H1 (cell line): ENCODE measurements around the gene DMRT1. TPM values are rescaled to one million over a fixed set of nuclear protein-coding genes. Genes with fewer than 3 reads are reported as not detected.

Experiments used
- CTCF ChIA-PET: fragments of 300-600 bp; sonication (Branson Sonifier 250); formaldehyde crosslinking; loops from one replicate; lab custom pipeline; 2021; ENCODE audit not compliant: partially characterized antibody; lab: Charles Lee
- POLR2A ChIA-PET: fragments of 300-600 bp; sonication (Branson Sonifier 250); formaldehyde crosslinking; loops from one replicate; lab custom pipeline; 2021; ENCODE audit warnings: inconsistent platforms; ENCODE audit not compliant: partially characterized antibody; lab: Charles Lee
- DNase-seq, 2 experiments: peaks; one replicate each; pipeline versions ENCODE4 v3.0.0 to v3.0.0-alpha.2; 2010 to 2022; ENCODE audit warnings: low spot score in 2 of 2, low read depth in 1 of 2, mixed read lengths in 1 of 2
- FAIRE-seq: peaks from 2 replicates; lab custom pipeline; 2011; peaks lifted over from hg19 to GRCh38; lab: Jason Lieb, UNC
- H2AFZ ChIP-seq: 2 replicates; pipeline ENCODE4 v1.8.1; 2012; ENCODE audit warnings: low read length, inconsistent platforms
- H2AK5ac ChIP-seq: 2 replicates; pipeline ENCODE4 v1.6.1; 2013; ENCODE audit warnings: low read depth, low read length
- H2BK120ac ChIP-seq: replicated peaks from 2 replicates; pipeline ENCODE3; 2013; ENCODE audit warnings: low read depth, low read length, inconsistent platforms
- H2BK12ac ChIP-seq: 2 replicates; pipeline ENCODE4 v1.6.1; 2013; ENCODE audit warnings: low read depth, low read length
- H2BK15ac ChIP-seq: 2 replicates; pipeline ENCODE4 v1.6.1; 2013; ENCODE audit warnings: low read length
- H2BK20ac ChIP-seq: 2 replicates; pipeline ENCODE4 v1.6.1; 2013; ENCODE audit warnings: low read length
- H2BK5ac ChIP-seq: 2 replicates; pipeline ENCODE4 v1.6.1; 2013; ENCODE audit warnings: low read depth, low read length
- H3K14ac ChIP-seq: 2 replicates; pipeline ENCODE4 v1.6.1; 2013; ENCODE audit warnings: inconsistent platforms; ENCODE audit not compliant: insufficient read length
- H3K18ac ChIP-seq: 2 replicates; pipeline ENCODE4 v1.6.1; 2013; ENCODE audit warnings: low read length; ENCODE audit errors: extremely low read depth
- H3K23ac ChIP-seq: 2 replicates; pipeline ENCODE4 v1.6.1; 2013; ENCODE audit warnings: inconsistent platforms; ENCODE audit not compliant: insufficient read length
- H3K23me2 ChIP-seq: 2 replicates; pipeline ENCODE4 v1.6.1; 2013; ENCODE audit warnings: low read depth, low read length
- H3K27ac ChIP-seq: 2 replicates; pipeline ENCODE4 v1.6.1; 2011; ENCODE audit warnings: low read depth, low read length, inconsistent platforms
- H3K27me3 ChIP-seq, 4 experiments: replicated peaks in 1 of 4; 1 replicate in 1 of 4; 2 replicates in 3 of 4; pipeline versions ENCODE4 v1.6.1 to v1.8.1; 2011 to 2013; ENCODE audit warnings: low read length in 3 of 4, mild to moderate bottlenecking in 3 of 4, inconsistent platforms in 2 of 4, mixed read lengths in 2 of 4, moderate library complexity in 1 of 4; ENCODE audit not compliant: control insufficient read depth in 3 of 4, insufficient read depth in 3 of 4; ENCODE audit errors: extremely low read depth in 1 of 4
- H3K36me3 ChIP-seq, 4 experiments: 2 replicates each; pipeline versions ENCODE4 v1.6.1 to v1.8.1; 2011 to 2013; ENCODE audit warnings: mild to moderate bottlenecking in 4 of 4, low read length in 3 of 4, moderate library complexity in 2 of 4, control low read depth in 1 of 4, inconsistent platforms in 1 of 4; ENCODE audit not compliant: insufficient read depth in 4 of 4, control insufficient read depth in 2 of 4
- H3K4ac ChIP-seq: replicated peaks from 2 replicates; pipeline ENCODE3; 2013; ENCODE audit warnings: low read length, low read depth, mixed read lengths, inconsistent platforms; ENCODE audit not compliant: insufficient read length
- H3K4me1 ChIP-seq, 4 experiments: replicated peaks in 1 of 4; 1 replicate in 1 of 4; 2 replicates in 3 of 4; pipeline versions ENCODE4 v1.6.1 to v1.8.1; 2011 to 2013; ENCODE audit warnings: low read length in 3 of 4, inconsistent platforms in 2 of 4, mixed read lengths in 1 of 4; ENCODE audit not compliant: insufficient read depth in 4 of 4, control insufficient read depth in 3 of 4
- H3K4me2 ChIP-seq, 2 experiments: 2 replicates each; pipeline versions ENCODE4 v1.6.1 to v1.8.1; 2011 to 2013; ENCODE audit warnings: low read depth in 2 of 2, low read length in 2 of 2, control low read depth in 1 of 2, inconsistent platforms in 1 of 2, mild to moderate bottlenecking in 1 of 2; ENCODE audit not compliant: insufficient read depth in 1 of 2
- H3K4me3 ChIP-seq, 4 experiments: fragments of 200-600, 300-600 bp in 1 of 4; sonication (generic), shearing (Covaris generic), sonication (Bioruptor Twin) in 1 of 4; 2 replicates each; pipeline versions ENCODE4 v1.5.1 to v1.8.1; 2011 to 2016; ENCODE audit warnings: low read length in 4 of 4, low read depth in 3 of 4, control low read depth in 2 of 4, inconsistent platforms in 2 of 4, mild to moderate bottlenecking in 2 of 4, mixed read lengths in 1 of 4, moderate library complexity in 1 of 4; ENCODE audit not compliant: insufficient read depth in 2 of 4; ENCODE audit errors: extremely low read depth in 1 of 4
- H3K56ac ChIP-seq: replicated peaks from 2 replicates; pipeline ENCODE3; 2013; ENCODE audit warnings: low read depth, mild to moderate bottlenecking, mixed read lengths, low read length, inconsistent platforms; ENCODE audit not compliant: insufficient read length
- H3K79me1 ChIP-seq: 2 replicates; pipeline ENCODE4 v1.6.1; 2013; ENCODE audit warnings: low read depth, low read length, control low read depth
- H3K79me2 ChIP-seq, 2 experiments: 2 replicates each; pipeline versions ENCODE4 v1.6.1 to v1.8.1; 2012 to 2013; ENCODE audit warnings: low read length in 2 of 2, mild to moderate bottlenecking in 2 of 2, inconsistent platforms in 1 of 2; ENCODE audit not compliant: insufficient read depth in 2 of 2, control insufficient read depth in 1 of 2
- H3K9ac ChIP-seq, 4 experiments: replicated peaks in 1 of 4; 1 replicate in 1 of 4; 2 replicates in 3 of 4; pipeline versions ENCODE4 v1.6.1 to v1.8.1; 2011 to 2013; ENCODE audit warnings: low read depth in 3 of 4, low read length in 3 of 4, control low read depth in 2 of 4, mild to moderate bottlenecking in 2 of 4, moderate library complexity in 2 of 4, inconsistent platforms in 1 of 4; ENCODE audit errors: extremely low read depth in 1 of 4
- H3K9me3 ChIP-seq, 2 experiments: 2 replicates each; pipeline versions ENCODE4 v1.6.1 to v1.8.1; 2012 to 2013; ENCODE audit warnings: mild to moderate bottlenecking in 2 of 2, moderate library complexity in 2 of 2, control low read depth in 1 of 2, inconsistent platforms in 1 of 2, low read depth in 1 of 2, low read length in 1 of 2, mixed read lengths in 1 of 2; ENCODE audit not compliant: insufficient read depth in 2 of 2
- H4K20me1 ChIP-seq, 2 experiments: replicated peaks in 1 of 2; 2 replicates each; pipeline versions ENCODE3 to v1.8.1; 2011 to 2013; ENCODE audit warnings: inconsistent platforms in 2 of 2, low read length in 2 of 2, mild to moderate bottlenecking in 1 of 2; ENCODE audit not compliant: insufficient read depth in 2 of 2, control insufficient read depth in 1 of 2
- H4K5ac ChIP-seq: 2 replicates; pipeline ENCODE4 v1.6.1; 2013; ENCODE audit warnings: low read length, low read depth, mixed read lengths, inconsistent platforms; ENCODE audit not compliant: insufficient read length
- H4K8ac ChIP-seq: 2 replicates; pipeline ENCODE4 v1.8.0; 2013; ENCODE audit warnings: mild to moderate bottlenecking, moderate library complexity, low read length, inconsistent platforms; ENCODE audit not compliant: insufficient read depth; ENCODE audit errors: extremely low read depth
- H4K91ac ChIP-seq: replicated peaks from 2 replicates; pipeline ENCODE3; 2013; ENCODE audit warnings: low read length, mixed read lengths, inconsistent platforms; ENCODE audit not compliant: insufficient read length
- BCL11A ChIP-seq, 2 experiments: IDR thresholded peaks; one replicate each; pipeline ENCODE4 v1.6.1; 2011; ENCODE audit warnings: low read depth in 2 of 2, low read length in 2 of 2, mild to moderate bottlenecking in 2 of 2
- JUND ChIP-seq: IDR thresholded peaks from 2 replicates; pipeline ENCODE4 v1.6.1; 2011; ENCODE audit warnings: mild to moderate bottlenecking, improper control_type of control experiment, low read length
- WGBS, 2 experiments: shearing (Covaris generic) in 1 of 2; methylation state at CpG; one replicate each; pipeline versions ENCODE4 v1.1.6 to v1.1.7; 2013 to 2015; ENCODE audit warnings: low lambda C conversion rate in 2 of 2, mixed read lengths in 2 of 2, inconsistent platforms in 1 of 2, low coverage in 1 of 2, missing lambda C conversion rate in 1 of 2; ENCODE audit not compliant: insufficient replicate concordance in 2 of 2, insufficient coverage in 1 of 2, insufficient read length in 1 of 2; ENCODE audit errors: extremely low coverage in 1 of 2, missing lambda C conversion rate in 1 of 2; 5-methylcytosine and 5-hydroxymethylcytosine counted together
- polyA plus RNA-seq, 7 experiments: library from polyadenylated mRNA; depleted of rRNA in 3 of 7; stranded (reverse) in 5 of 7; unstranded in 2 of 7; fragments of >200 nt in 5 of 7; fragments of 200-250 nt in 2 of 7; gene quantifications; 1 replicate in 5 of 7; 2 replicates in 1 of 7; 4 replicates in 1 of 7; pipeline versions ENCODE4 v1.2.1 to v1.2.3, GENCODE V29; 2011 to 2013; ENCODE audit warnings: missing spikeins in 2 of 7, mixed read lengths in 2 of 7
- total RNA-seq: library from RNA; stranded (reverse); fragmentation: NEBNext Ultra II Directional; extraction: Animal tissue kit (Norgen Biotek cat#: 25700); gene quantifications from 2 replicates; pipeline ENCODE4 v1.2.1, GENCODE V29; 2021

The DMRT1 gene
- total and polyA plus RNA-seq, 2 of the 8 experiments (the other 6 are each of a cell fraction or from before 2014, with no cell fraction given): 0.15 TPM; not detected in 1

DNA sequence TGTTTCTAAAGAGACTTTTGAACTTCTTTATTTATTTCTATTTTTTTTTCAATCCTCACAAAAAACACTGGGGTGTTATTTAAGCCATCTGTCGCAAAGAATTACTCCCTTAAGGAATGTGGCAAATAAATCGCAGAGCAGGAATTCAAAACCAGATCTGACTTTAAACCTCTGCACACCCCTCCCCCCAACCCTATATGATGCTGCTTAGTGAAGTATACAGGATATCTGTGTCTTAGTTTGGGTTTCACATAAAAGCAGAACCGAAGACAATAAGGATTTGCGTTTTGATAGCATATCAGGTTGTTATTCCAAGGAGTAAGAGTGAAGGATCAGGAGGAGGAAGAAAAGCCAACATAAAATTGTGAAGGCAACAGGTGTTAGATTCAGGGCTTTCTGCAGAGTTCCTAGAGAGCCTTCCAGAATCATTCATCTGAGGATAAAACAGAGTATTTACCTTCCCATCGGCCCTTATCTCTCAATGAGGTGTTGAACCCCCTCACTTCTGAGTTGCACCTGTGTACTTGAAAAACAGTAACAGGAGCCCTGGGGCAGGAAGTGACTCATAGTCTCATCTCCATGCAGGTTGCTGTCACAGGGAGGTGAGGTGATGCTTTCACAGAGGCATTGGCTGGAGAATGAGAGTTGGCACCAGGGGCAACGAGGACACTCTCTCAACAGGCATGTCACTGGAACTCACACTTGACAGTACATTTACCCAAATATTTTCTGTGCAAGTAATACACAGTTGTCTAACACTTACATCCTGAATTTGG lies 101.5 kb downstream of the DMRT1 start:
- Histone ChIP-seq H2BK120ac (no peak overlapping the region), H3K27me3 (no peaks in the 10 kb centered on the region), H2BK5ac (no peak overlapping the region), H3K79me1 (no peaks in the 10 kb centered on the region), H3K4ac (no peak overlapping the region), H2BK20ac (no peak overlapping the region), H4K5ac (no peak overlapping the region), H4K91ac (no peak overlapping the region), H3K23ac (no peak overlapping the region), H2BK12ac (no peak overlapping the region), H2AFZ (no peak overlapping the region), H3K27ac (no peak overlapping the region), H3K9ac (no peak overlapping the region), H3K18ac (no peak overlapping the region), H3K56ac (no peak overlapping the region), H3K4me3 (no peak overlapping the region), H4K20me1 (no peaks in the 10 kb centered on the region), H3K79me2 (no peaks in the 10 kb centered on the region), H3K36me3 (no peaks in the 10 kb centered on the region), H2AK5ac (no peak overlapping the region), H4K8ac (no peak overlapping the region), H3K9me3 (no peaks in the 10 kb centered on the region; a peak in 2 of 4 replicates), H3K4me2 (no peak overlapping the region), H3K4me1 (peaks cover 0 to 1% (median 0%) of the 10 kb centered on the region in 4 experiments; a peak in 1 of 7 replicates), H2BK15ac (no peak overlapping the region), H3K14ac (no peak overlapping the region), H3K23me2 (no peaks in the 10 kb centered on the region)
- DNase-seq (no peak), FAIRE-seq (no peak)
- ChIA-PET POLR2A (no interaction called here), CTCF (no interaction called here)
- TF ChIP-seq JUND: peak; percentile 76; the same call in 1 of the 2 replicates
- no peak for TF ChIP-seq BCL11A (IDR thresholded peaks at IDR 0.05; ENCODE audit: low read depth in 2 of 2, low read length in 2 of 2)
- WGBS, 2 experiments: 82% methylated on average over 6 of the region's 6 CpGs; no CpG with 5 or more reads in 1 of the 2 experiments
